Lung (tissue), 12 donors: ENCODE results near the gene RNF150. TPM values are rescaled to one million over a fixed set of nuclear protein-coding genes. Genes with fewer than 3 reads are reported as not detected.
A peak's percentile ranks its signal among the peaks of the same experiment; 100 is the strongest.

Experiments
- ATAC-seq: fragments of 200-7000 bp; cut with Tn5 transposase; one replicate; pipeline ENCODE4 v1.9.1; 2020; ENCODE audit warnings: moderate number of reproducible peaks; ENCODE audit not compliant: insufficient read depth, low FRiP score
- DNase-seq, 3 donors: peaks; one replicate each; pipeline ENCODE4 v3.0.0-alpha.2; 2013 to 2017
- H3K27ac ChIP-seq, 2 donors: one replicate each; pipeline ENCODE4 v1.5.1; 2013; ENCODE audit warnings: mild to moderate bottlenecking in 2 of 2, moderate library complexity in 2 of 2, control low read depth in 1 of 2, inconsistent platforms in 1 of 2, low read depth in 1 of 2, low read length in 1 of 2
- H3K27me3 ChIP-seq, 3 donors: one replicate each; pipeline ENCODE4 v1.5.1; 2013; ENCODE audit warnings: low read length in 2 of 3; ENCODE audit not compliant: control insufficient read depth in 3 of 3, insufficient read depth in 3 of 3
- H3K36me3 ChIP-seq, 4 donors: one replicate each; pipeline ENCODE4 v1.5.1; 2013; ENCODE audit warnings: low read length in 4 of 4, mild to moderate bottlenecking in 1 of 4, moderate library complexity in 1 of 4; ENCODE audit not compliant: control insufficient read depth in 4 of 4, insufficient read depth in 4 of 4
- H3K4me1 ChIP-seq, 5 donors: one replicate each; pipeline ENCODE4 v1.5.1; 2013; ENCODE audit warnings: low read length in 5 of 5, mild to moderate bottlenecking in 2 of 5, moderate library complexity in 1 of 5; ENCODE audit not compliant: control insufficient read depth in 5 of 5, insufficient read depth in 5 of 5
- H3K4me3 ChIP-seq: one replicate; pipeline ENCODE4 v1.5.1; 2013; ENCODE audit warnings: mild to moderate bottlenecking, control low read depth, moderate library complexity
- H3K9ac ChIP-seq, 2 donors: one replicate each; pipeline ENCODE4 v1.5.1; 2013; ENCODE audit warnings: low read length in 2 of 2, control low read depth in 1 of 2; ENCODE audit not compliant: insufficient read depth in 1 of 2
- H3K9me3 ChIP-seq, 4 donors: one replicate each; pipeline ENCODE4 v1.5.1; 2013; ENCODE audit warnings: low read length in 3 of 4, mild to moderate bottlenecking in 1 of 4, moderate library complexity in 1 of 4; ENCODE audit not compliant: control insufficient read depth in 4 of 4, insufficient read depth in 3 of 4
- WGBS, 2 donors: extraction: QIAGEN DNeasy Blood & Tissue Kit; methylation state at CpG; one replicate each; pipeline ENCODE4 v1.1.7; 2013; 5-methylcytosine and 5-hydroxymethylcytosine counted together
- polyA plus RNA-seq, 2 donors: library from polyadenylated mRNA; stranded (reverse); fragments of 200-250 nt; gene quantifications; one replicate each; pipeline ENCODE4 v1.2.1, GENCODE V29; 2013
- total RNA-seq, 2 donors: library from RNA; depleted of rRNA in 1 of 2; stranded (reverse); fragments of >200 nt in 1 of 2; gene quantifications; one replicate each; pipeline ENCODE4 v1.2.1, GENCODE V29; 2014 to 2021
- TF ChIP-seq, protein P1 (sequence below): IDR thresholded peaks from 2 replicates; pipeline ENCODE4 v1.5.1; 2012; ENCODE audit warnings: mild to moderate bottlenecking; ENCODE audit errors: control extremely low read depth, extremely low read depth
- donor health status: control.
- donor health status: control.
- donor health status: Bipolar disorder and iron deficiency.
- donor health status: healthy.
- donor health status: DM: yes; HTN: yes; CAD: no.

Gene RNF150
- total and polyA plus RNA-seq, 4 donors, result 0.18 to 19.3 (median 2.1) TPM

DNA sequence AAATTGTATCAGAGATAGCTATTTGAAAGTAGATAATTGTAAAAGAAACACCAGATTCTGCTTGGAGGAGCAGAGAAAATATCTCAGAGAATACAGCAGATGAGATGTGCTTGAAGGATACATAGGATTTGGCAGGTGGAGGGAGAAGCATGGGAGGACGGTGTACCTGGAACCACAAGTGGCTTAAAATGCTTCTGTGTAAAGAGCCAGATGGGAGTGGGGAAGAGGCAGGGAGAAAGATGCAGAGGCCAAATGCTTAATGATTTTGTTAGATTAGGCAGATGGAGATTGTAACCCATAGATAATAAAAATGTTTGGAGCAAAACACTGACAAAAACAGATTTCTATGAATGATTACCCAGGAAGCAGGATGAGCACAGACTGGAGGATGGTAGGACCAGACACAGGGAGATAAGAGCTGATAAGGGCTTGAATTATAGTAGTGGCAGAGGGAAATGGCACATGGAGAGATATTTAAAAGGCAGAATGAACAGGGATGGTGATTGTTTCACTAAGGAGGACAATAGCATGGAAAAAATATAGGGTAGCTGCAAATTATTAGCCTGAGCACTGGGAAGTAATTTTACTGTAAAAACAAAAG is 231.4 kb downstream of the RNF150 start:
- H3K36me3 ChIP-seq, result no peaks in the 10 kb centered on the region
- no peaks in the 10 kb centered on the region for H3K27me3 ChIP-seq
- H3K9me3 ChIP-seq, result peaks cover 0 to 1% (median 0%) of the 10 kb centered on the region in 4 donors
- H3K4me1 ChIP-seq, result peaks cover 0 to 43% (median 10%) of the 10 kb centered on the region in 5 donors
- H3K4me3 ChIP-seq, result no peak overlapping the region
- H3K9ac ChIP-seq, result no peak overlapping the region
- H3K27ac ChIP-seq, result no peak overlapping the region
- TF ChIP-seq, protein P1, sequence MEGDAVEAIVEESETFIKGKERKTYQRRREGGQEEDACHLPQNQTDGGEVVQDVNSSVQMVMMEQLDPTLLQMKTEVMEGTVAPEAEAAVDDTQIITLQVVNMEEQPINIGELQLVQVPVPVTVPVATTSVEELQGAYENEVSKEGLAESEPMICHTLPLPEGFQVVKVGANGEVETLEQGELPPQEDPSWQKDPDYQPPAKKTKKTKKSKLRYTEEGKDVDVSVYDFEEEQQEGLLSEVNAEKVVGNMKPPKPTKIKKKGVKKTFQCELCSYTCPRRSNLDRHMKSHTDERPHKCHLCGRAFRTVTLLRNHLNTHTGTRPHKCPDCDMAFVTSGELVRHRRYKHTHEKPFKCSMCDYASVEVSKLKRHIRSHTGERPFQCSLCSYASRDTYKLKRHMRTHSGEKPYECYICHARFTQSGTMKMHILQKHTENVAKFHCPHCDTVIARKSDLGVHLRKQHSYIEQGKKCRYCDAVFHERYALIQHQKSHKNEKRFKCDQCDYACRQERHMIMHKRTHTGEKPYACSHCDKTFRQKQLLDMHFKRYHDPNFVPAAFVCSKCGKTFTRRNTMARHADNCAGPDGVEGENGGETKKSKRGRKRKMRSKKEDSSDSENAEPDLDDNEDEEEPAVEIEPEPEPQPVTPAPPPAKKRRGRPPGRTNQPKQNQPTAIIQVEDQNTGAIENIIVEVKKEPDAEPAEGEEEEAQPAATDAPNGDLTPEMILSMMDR, result no peak
- DNase-seq (no peak), ATAC-seq (no peak)
- 91 to 92% methylated on average over 1 of the region's 1 CpG for WGBS, 2 donors

DNA sequence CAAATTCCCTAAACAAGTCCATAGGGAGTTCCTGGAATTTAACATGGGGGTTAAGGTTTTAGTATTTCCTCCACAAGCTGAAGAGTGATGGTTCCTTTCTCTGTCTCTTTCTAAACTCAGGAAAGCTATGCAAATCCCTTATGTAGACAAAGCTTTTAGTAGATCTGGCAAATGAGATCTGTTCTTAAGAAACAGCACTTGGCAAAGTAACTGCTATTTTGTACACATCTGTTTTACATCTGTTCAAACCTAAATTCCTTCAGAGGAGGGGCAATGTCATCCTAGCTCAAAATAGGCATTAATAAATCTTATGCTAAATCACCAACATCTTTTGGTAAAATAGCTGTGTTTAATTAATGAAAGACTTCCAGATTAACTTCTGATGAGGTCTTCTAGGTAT is 239.3 kb downstream of the RNF150 start:
- Histone ChIP-seq H3K27me3 (no peaks in the 10 kb centered on the region), H3K4me1 (peaks cover 0 to 28% (median 0%) of the 10 kb centered on the region in 5 donors), H3K9me3 (no peaks in the 10 kb centered on the region), H3K27ac (no peak overlapping the region), H3K36me3 (no peaks in the 10 kb centered on the region), H3K4me3 (no peak overlapping the region), H3K9ac (no peak overlapping the region)
- TF ChIP-seq, protein P1, result no peak
- ATAC-seq (no peak), DNase-seq (peak in 2 of 3 donors; percentile 84 to 86)

DNA sequence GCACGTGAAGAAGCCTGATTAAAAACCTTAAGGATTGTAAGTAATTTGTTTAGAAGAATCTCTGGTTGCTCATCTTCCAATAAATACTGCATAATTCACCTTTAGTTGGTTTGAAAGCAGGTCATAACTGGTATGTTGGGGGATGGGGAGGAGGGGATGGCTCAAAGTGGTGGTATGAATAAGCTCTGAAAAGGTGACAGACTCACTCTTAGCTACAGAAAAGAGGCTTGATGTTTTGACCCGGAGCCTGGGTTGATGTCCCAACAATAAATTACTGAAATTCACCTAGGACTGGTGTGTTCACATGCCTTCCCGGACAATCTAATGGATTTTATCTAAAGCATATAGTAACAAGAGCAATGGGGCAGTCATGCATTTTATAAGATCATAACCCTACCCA is 245.2 kb downstream of the RNF150 start:
- Histone ChIP-seq H3K9ac (no peak overlapping the region), H3K9me3 (peaks cover 0 to 6% (median 1%) of the 10 kb centered on the region in 4 donors)
- TF ChIP-seq, protein P1, result no peak

DNA sequence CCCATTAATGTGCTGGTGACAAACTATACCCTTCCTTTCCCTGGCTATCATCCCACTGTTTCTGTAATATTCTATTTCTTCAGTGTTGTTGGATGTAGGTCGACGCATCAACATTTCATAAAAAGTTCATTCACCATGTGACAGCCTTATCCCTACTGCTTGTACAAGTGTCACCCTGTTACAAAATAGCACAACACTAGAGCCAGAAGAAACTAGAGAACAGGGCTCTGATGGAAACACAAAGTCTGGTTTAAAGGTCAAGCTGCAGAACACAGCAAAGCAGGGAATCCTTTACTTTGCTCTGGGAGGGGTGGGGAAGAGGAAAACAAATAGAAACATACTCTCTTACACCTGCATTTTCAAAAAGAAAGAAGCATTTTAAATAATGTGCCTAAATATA is 245.8 kb downstream of the RNF150 start:
- Histone ChIP-seq H3K4me1 (peaks cover 0 to 7% (median 3%) of the 10 kb centered on the region in 5 donors), H3K9me3 (peaks cover 0 to 6% (median 1%) of the 10 kb centered on the region in 4 donors), H3K27ac (peak overlapping the region in 1 of 2 donors; percentile 56), H3K36me3 (no peaks in the 10 kb centered on the region), H3K4me3 (no peak overlapping the region), H3K27me3 (no peaks in the 10 kb centered on the region), H3K9ac (no peak overlapping the region)
- no peak for DNase-seq
- WGBS, 2 donors, result 90 to 91% methylated on average over 2 of the region's 2 CpGs
- TF ChIP-seq, protein P1, result no peak
- ATAC-seq, result no peak

More for the DNA sequence above, 245.2 kb downstream of the RNF150 start:
- ATAC-seq, result no peak
- no peak overlapping the region for H3K4me3 ChIP-seq
- no peaks in the 10 kb centered on the region for H3K27me3 ChIP-seq
- H3K36me3 ChIP-seq, result no peaks in the 10 kb centered on the region
- DNase-seq, result no peak
- H3K4me1 ChIP-seq, result peaks cover 0 to 7% (median 3%) of the 10 kb centered on the region in 5 donors
- 81 to 86% methylated on average over 3 of the region's 3 CpGs for WGBS, 2 donors
- peak overlapping the region in 1 of 2 donors; percentile 56 for H3K27ac ChIP-seq
